ENCODE data around the gene ZKSCAN3. TPM values are rescaled to one million over a fixed set of nuclear protein-coding genes. Genes with fewer than 3 reads are reported as not detected.

Gene ZKSCAN3
- total and polyA plus RNA-seq, 2 experiments from 2014 or later: 1.6 to 3.0 TPM

GRCh38 chr6:28371280-28371679 is 21.5 kb downstream of the ZKSCAN3 start:
- no peaks in the 10 kb centered on the region for H3K9me3 ChIP-seq (ENCODE audit: low read depth)
- H3K9ac ChIP-seq: no peak overlapping the region
- no peaks in the 10 kb centered on the region for H3K9me2 ChIP-seq (ENCODE audit: insufficient read depth)
- H2AFZ ChIP-seq: no peak overlapping the region
- H3K4me3 ChIP-seq: no peak overlapping the region
- in situ Hi-C loops (cut with MboI): loop anchor here (25.0 kb wide), 1 partner anchor 1184 kb away; no protein-coding TSS in a partner anchor
- no peaks in the 10 kb centered on the region for H3K36me3 ChIP-seq (ENCODE audit: low read depth)
- H3K4me2 ChIP-seq (ENCODE audit: unreplicated experiment): no peak overlapping the region
- H4K20me1 ChIP-seq (ENCODE audit: insufficient read depth): no peaks in the 10 kb centered on the region
- WGBS, 2 experiments (ENCODE audit: low coverage in 1 of 2, low lambda C conversion rate in 2 of 2, missing lambda C conversion rate in 2 of 2): 83 to 85% methylated on average over 1 of the region's 1 CpG
- no peak for TF ChIP-seq EZH2phosphoT487 (IDR thresholded peaks at IDR 0.05; ENCODE audit: insufficient read depth, low read depth)
- no peak for TF ChIP-seq EZH2 (IDR thresholded peaks at IDR 0.05; ENCODE audit: insufficient read depth, poor library complexity, severe bottlenecking)
- H3K27me3 ChIP-seq (replicated peaks; ENCODE audit: insufficient read depth): no peaks in the 10 kb centered on the region
- no peak for DNase-seq
- no peaks in the 10 kb centered on the region for H3K79me2 ChIP-seq (ENCODE audit: insufficient read depth)
- H3K27ac ChIP-seq: no peak overlapping the region
- H3K4me1 ChIP-seq (ENCODE audit: insufficient read depth): no peaks in the 10 kb centered on the region
- no peaks in the 10 kb centered on the region for H3F3A ChIP-seq (ENCODE audit: insufficient read depth)

- Histone ChIP-seq H3K9me3 (ENCODE audit: low read depth) (no peaks in the 10 kb centered on the region), H3K9ac (no peak overlapping the region), H3K9me2 (ENCODE audit: insufficient read depth) (no peaks in the 10 kb centered on the region), H3K79me2 (ENCODE audit: insufficient read depth) (no peaks in the 10 kb centered on the region), H3K27ac (no peak overlapping the region), H4K20me1 (ENCODE audit: insufficient read depth) (no peaks in the 10 kb centered on the region), H3K27me3 (replicated peaks; ENCODE audit: insufficient read depth) (no peaks in the 10 kb centered on the region), H3K36me3 (ENCODE audit: low read depth) (no peaks in the 10 kb centered on the region), H3F3A (ENCODE audit: insufficient read depth) (no peaks in the 10 kb centered on the region), H3K4me3 (no peak overlapping the region), H3K4me1 (ENCODE audit: insufficient read depth) (no peaks in the 10 kb centered on the region), H3K4me2 (ENCODE audit: unreplicated experiment) (no peak overlapping the region), H2AFZ (no peak overlapping the region)
- WGBS, 2 experiments (ENCODE audit: low coverage in 1 of 2, low lambda C conversion rate in 2 of 2, missing lambda C conversion rate in 2 of 2): 95% methylated on average over 9 of the region's 9 CpGs
- DNase-seq: no peak
- TF ChIP-seq EZH2 (IDR thresholded peaks at IDR 0.05; ENCODE audit: insufficient read depth, poor library complexity, severe bottlenecking): no peak
- TF ChIP-seq EZH2phosphoT487 (IDR thresholded peaks at IDR 0.05; ENCODE audit: insufficient read depth, low read depth): no peak
- in situ Hi-C loops (cut with MboI): loop anchor here (25.0 kb wide), 1 partner anchor 1185 kb away; no protein-coding TSS in a partner anchor
Observed at GRCh38 chr6:28371706-28372451, 22.1 kb downstream of the ZKSCAN3 start.

- Histone ChIP-seq H3K9me3 (ENCODE audit: low read depth) (peaks cover under 1% of the 10 kb centered on the region), H3K79me2 (ENCODE audit: insufficient read depth) (no peaks in the 10 kb centered on the region), H3K27ac (no peak overlapping the region), H3F3A (ENCODE audit: insufficient read depth) (no peaks in the 10 kb centered on the region), H3K27me3 (replicated peaks; ENCODE audit: insufficient read depth) (no peaks in the 10 kb centered on the region), H3K4me3 (no peak overlapping the region), H3K9ac (no peak overlapping the region), H3K4me1 (ENCODE audit: insufficient read depth) (no peaks in the 10 kb centered on the region), H2AFZ (no peak overlapping the region), H3K36me3 (ENCODE audit: low read depth) (peaks cover 6% of the 10 kb centered on the region), H3K9me2 (ENCODE audit: insufficient read depth) (no peaks in the 10 kb centered on the region), H3K4me2 (ENCODE audit: unreplicated experiment) (no peak overlapping the region), H4K20me1 (ENCODE audit: insufficient read depth) (no peaks in the 10 kb centered on the region)
- in situ Hi-C loops (cut with MboI): loop anchor here (25.0 kb wide), 1 partner anchor 1187 kb away; no protein-coding TSS in a partner anchor
- no peak for DNase-seq
- no peak for TF ChIP-seq EZH2 (IDR thresholded peaks at IDR 0.05; ENCODE audit: insufficient read depth, poor library complexity, severe bottlenecking)
- TF ChIP-seq EZH2phosphoT487 (IDR thresholded peaks at IDR 0.05; ENCODE audit: insufficient read depth, low read depth): no peak
- 97 to 100% methylated on average over 1 of the region's 1 CpG for WGBS, 2 experiments (ENCODE audit: low coverage in 1 of 2, low lambda C conversion rate in 2 of 2, missing lambda C conversion rate in 2 of 2)
Observed at GRCh38 chr6:28373925-28374324, 24.2 kb downstream of the ZKSCAN3 start.

- Histone ChIP-seq H2AFZ (no peak overlapping the region), H3K4me2 (ENCODE audit: unreplicated experiment) (no peak overlapping the region), H3F3A (ENCODE audit: insufficient read depth) (no peaks in the 10 kb centered on the region), H3K27me3 (replicated peaks; ENCODE audit: insufficient read depth) (no peaks in the 10 kb centered on the region), H3K9ac (no peak overlapping the region), H3K9me2 (ENCODE audit: insufficient read depth) (no peaks in the 10 kb centered on the region), H3K4me3 (no peak overlapping the region), H3K9me3 (ENCODE audit: low read depth) (peaks cover 3% of the 10 kb centered on the region), H3K4me1 (ENCODE audit: insufficient read depth) (0 out of 2 replicates have a peak, but pooled peaks cover 3% of the 10 kb centered on the region), H3K79me2 (ENCODE audit: insufficient read depth) (no peaks in the 10 kb centered on the region), H3K27ac (no peak overlapping the region), H4K20me1 (ENCODE audit: insufficient read depth) (no peaks in the 10 kb centered on the region), H3K36me3 (ENCODE audit: low read depth) (peaks cover 33% of the 10 kb centered on the region)
- in situ Hi-C loops (cut with MboI): no loop called here
- TF ChIP-seq EZH2phosphoT487 (IDR thresholded peaks at IDR 0.05; ENCODE audit: insufficient read depth, low read depth): no peak
- no peak for TF ChIP-seq EZH2 (IDR thresholded peaks at IDR 0.05; ENCODE audit: insufficient read depth, poor library complexity, severe bottlenecking)
- WGBS, 2 experiments (ENCODE audit: low coverage in 1 of 2, low lambda C conversion rate in 2 of 2, missing lambda C conversion rate in 2 of 2): 100% methylated on average over 1 of the region's 1 CpG
- no peak for DNase-seq
Observed at GRCh38 chr6:28377879-28378278, 28.1 kb downstream of the ZKSCAN3 start.
